ENCODE data around the gene ADAMTS10.

- TF ChIP-seq CTCF (IDR thresholded peaks at IDR 0.05; ENCODE audit: low read length) (no peak), EZH2phosphoT487 (IDR thresholded peaks at IDR 0.05; ENCODE audit: low read length) (no peak), EZH2 (optimal IDR thresholded peaks at IDR 0.05; ENCODE audit: low read depth, low read length) (no peak)
Measured at GRCh38 chr19:8629996-8630683, 19.6 kb upstream of the ADAMTS10 start, which contains the start of gene NFILZ.
